Measurements from ENCODE around the gene UBASH3B. TPM values are rescaled to one million over a fixed set of nuclear protein-coding genes. Genes with fewer than 3 reads are reported as not detected.

UBASH3B gene
- total RNA-seq, 1 donor from 2014 or later, result 6.7 TPM

- no peaks in the 10 kb centered on the region for H3K27me3 Mint-ChIP-seq (ENCODE audit: unreplicated experiment)
- H3K9me3 Mint-ChIP-seq (ENCODE audit: unreplicated experiment), result peaks cover 7% of the 10 kb centered on the region
- H3K27ac Mint-ChIP-seq (ENCODE audit: unreplicated experiment), result no peak overlapping the region
- TF ChIP-seq CTCF (IDR thresholded peaks at IDR 0.05; ENCODE audit: partially characterized antibody, unreplicated experiment), result no peak
- DNase-seq, result no peak
- no peaks in the 10 kb centered on the region for H3K36me3 Mint-ChIP-seq (ENCODE audit: unreplicated experiment)
- no peak overlapping the region for H3K4me3 Mint-ChIP-seq (ENCODE audit: unreplicated experiment)
- peaks cover 5% of the 10 kb centered on the region for H3K4me1 Mint-ChIP-seq (ENCODE audit: low read depth, unreplicated experiment)
These were observed 61.8 kb downstream of the UBASH3B start for GRCh38 chr11:122717264-122717867.

GRCh38 chr11:122720107-122720881 lies 64.8 kb downstream of the UBASH3B start:
- no peak for DNase-seq
- H3K4me1 Mint-ChIP-seq (ENCODE audit: low read depth, unreplicated experiment), result peaks cover 5% of the 10 kb centered on the region
- no peak overlapping the region for H3K27ac Mint-ChIP-seq (ENCODE audit: unreplicated experiment)
- H3K9me3 Mint-ChIP-seq (ENCODE audit: unreplicated experiment), result peaks cover 7% of the 10 kb centered on the region
- no peak overlapping the region for H3K4me3 Mint-ChIP-seq (ENCODE audit: unreplicated experiment)
- TF ChIP-seq CTCF (IDR thresholded peaks at IDR 0.05; ENCODE audit: partially characterized antibody, unreplicated experiment), result no peak
- no peaks in the 10 kb centered on the region for H3K27me3 Mint-ChIP-seq (ENCODE audit: unreplicated experiment)
- H3K36me3 Mint-ChIP-seq (ENCODE audit: unreplicated experiment), result no peaks in the 10 kb centered on the region

GRCh38 chr11:122721201-122721963 lies 65.9 kb downstream of the UBASH3B start:
- Mint-ChIP-seq H3K27ac (ENCODE audit: unreplicated experiment) (no peak overlapping the region), H3K4me1 (ENCODE audit: low read depth, unreplicated experiment) (peaks cover 5% of the 10 kb centered on the region), H3K36me3 (ENCODE audit: unreplicated experiment) (no peaks in the 10 kb centered on the region), H3K27me3 (ENCODE audit: unreplicated experiment) (no peaks in the 10 kb centered on the region), H3K9me3 (ENCODE audit: unreplicated experiment) (peaks cover 4% of the 10 kb centered on the region), H3K4me3 (ENCODE audit: unreplicated experiment) (no peak overlapping the region)
- no peak for DNase-seq
- TF ChIP-seq CTCF (IDR thresholded peaks at IDR 0.05; ENCODE audit: partially characterized antibody, unreplicated experiment), result no peak

- no peak for TF ChIP-seq CTCF (IDR thresholded peaks at IDR 0.05; ENCODE audit: partially characterized antibody, unreplicated experiment)
- Mint-ChIP-seq H3K9me3 (ENCODE audit: unreplicated experiment) (peaks cover 4% of the 10 kb centered on the region), H3K27ac (ENCODE audit: unreplicated experiment) (no peak overlapping the region), H3K4me1 (ENCODE audit: low read depth, unreplicated experiment) (peaks cover 6% of the 10 kb centered on the region), H3K27me3 (ENCODE audit: unreplicated experiment) (no peaks in the 10 kb centered on the region), H3K4me3 (ENCODE audit: unreplicated experiment) (no peak overlapping the region), H3K36me3 (ENCODE audit: unreplicated experiment) (no peaks in the 10 kb centered on the region)
- no peak for DNase-seq
These were observed 66.4 kb downstream of the UBASH3B start for GRCh38 chr11:122721964-122722266.

- Mint-ChIP-seq H3K9me3 (ENCODE audit: unreplicated experiment) (peaks cover 4% of the 10 kb centered on the region), H3K27ac (ENCODE audit: unreplicated experiment) (no peak overlapping the region), H3K36me3 (ENCODE audit: unreplicated experiment) (no peaks in the 10 kb centered on the region), H3K4me3 (ENCODE audit: unreplicated experiment) (no peak overlapping the region), H3K4me1 (ENCODE audit: low read depth, unreplicated experiment) (peaks cover 10% of the 10 kb centered on the region), H3K27me3 (ENCODE audit: unreplicated experiment) (peaks cover 2% of the 10 kb centered on the region)
- DNase-seq, result no peak
- no peak for TF ChIP-seq CTCF (IDR thresholded peaks at IDR 0.05; ENCODE audit: partially characterized antibody, unreplicated experiment)
These were observed 67.6 kb downstream of the UBASH3B start for GRCh38 chr11:122723106-122723505.

Data from glutamatergic neuron (in vitro differentiated cells).